Hematopoietic multipotent progenitor cell treated with erythropoietin and hydrocortisone succinate and interleukin-3 and kit ligand, for 6 days (in vitro differentiated cells): Measurements from ENCODE around the gene RABGAP1L.
"Not testable (repeated sequence)": the region's sequence is repeated elsewhere in the genome, so short reads cannot be mapped to it uniquely, and the experiment has no call there.

ENCODE experiments used
- DNase-seq: peaks from one replicate; pipeline ENCODE4 v3.0.0-alpha.2; 2015

Gene RABGAP1L

GRCh38 chr1:174623324-174624035, 464.2 kb downstream of the RABGAP1L start:
- no peak for DNase-seq

GRCh38 chr1:174626031-174627025, 467.0 kb downstream of the RABGAP1L start:
- DNase-seq = no peak

DNA sequence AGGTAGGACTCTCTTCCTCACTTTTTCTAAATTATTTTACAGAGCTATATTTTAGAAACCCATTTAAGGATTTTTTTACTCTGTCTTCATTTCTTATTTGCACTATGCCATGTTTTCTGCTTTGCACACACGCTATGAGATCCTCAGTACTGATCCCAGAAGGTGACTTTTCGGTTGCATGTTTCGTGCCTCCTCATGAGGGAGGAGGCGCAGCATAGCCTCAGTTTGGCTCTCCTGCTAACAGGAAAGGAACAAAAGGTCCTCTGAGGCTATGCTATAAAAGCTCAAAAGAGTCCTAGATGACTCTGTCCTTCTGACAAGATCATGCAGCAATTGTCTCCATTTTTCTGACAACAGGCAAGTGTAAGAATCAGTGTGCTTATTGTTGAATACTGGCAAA, 478.2 kb downstream of the RABGAP1L start:
- DNase-seq = no peak

GRCh38 chr1:174639461-174639860, 480.1 kb downstream of the RABGAP1L start:
- DNase-seq = no peak

- no peak for DNase-seq
Observed at GRCh38 chr1:174640783-174641182, 481.5 kb downstream of the RABGAP1L start.

GRCh38 chr1:174642393-174642792, 483.1 kb downstream of the RABGAP1L start:
- DNase-seq = no peak

- DNase-seq = no peak
Observed at GRCh38 chr1:174643206-174643605, 483.9 kb downstream of the RABGAP1L start.

- DNase-seq = not testable (repeated sequence)
Observed at GRCh38 chr1:174649572-174649971, 490.3 kb downstream of the RABGAP1L start.

GRCh38 chr1:174652569-174653280, 493.4 kb downstream of the RABGAP1L start:
- no peak for DNase-seq

- DNase-seq = no peak
Observed at GRCh38 chr1:174654560-174654959, 495.2 kb downstream of the RABGAP1L start.

- DNase-seq = no peak
Observed at GRCh38 chr1:174656409-174657059, 497.2 kb downstream of the RABGAP1L start.

- DNase-seq = no peak
Observed at GRCh38 chr1:174657411-174657810, 498.1 kb downstream of the RABGAP1L start.

DNA sequence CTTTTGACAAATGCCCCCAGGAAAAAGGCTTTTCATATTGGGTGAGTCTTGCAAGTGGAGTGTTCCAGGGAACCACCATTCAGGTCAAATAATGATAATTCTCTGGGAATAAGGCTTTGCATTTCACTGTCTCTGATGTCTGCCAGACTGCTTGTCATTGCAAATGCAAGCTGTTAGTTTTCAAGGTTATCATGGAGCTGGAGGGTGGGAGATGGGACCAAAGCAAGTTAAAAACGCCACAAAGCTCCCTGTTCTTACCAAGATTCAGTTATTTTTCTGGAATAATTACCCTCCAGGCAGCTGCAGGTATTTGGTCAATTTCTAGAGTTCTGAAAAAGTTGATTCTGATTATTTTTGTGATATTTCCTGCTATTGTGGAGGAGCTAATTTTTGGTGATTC, 498.6 kb downstream of the RABGAP1L start:
- DNase-seq = no peak

DNA sequence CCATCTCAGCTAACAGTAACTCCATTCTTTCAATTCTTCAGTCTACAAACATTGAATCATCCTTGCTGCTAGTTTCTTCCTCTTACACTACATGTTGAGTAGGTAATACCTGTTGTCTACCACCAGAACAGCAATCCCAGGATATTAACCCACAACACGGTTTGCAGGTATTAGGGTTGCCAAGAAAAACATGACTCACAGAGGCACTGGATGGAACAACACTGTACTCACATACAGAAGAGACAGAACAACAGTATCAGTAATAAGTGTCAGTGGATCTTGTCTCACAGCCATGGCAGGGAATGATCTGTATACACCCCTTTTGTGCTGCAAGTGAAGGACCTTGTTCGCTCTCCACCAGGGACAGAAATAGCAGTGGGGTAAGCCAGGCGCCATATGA, 500.5 kb downstream of the RABGAP1L start:
- no peak for DNase-seq

GRCh38 chr1:174660476-174660875, 501.2 kb downstream of the RABGAP1L start:
- DNase-seq = no peak

DNA sequence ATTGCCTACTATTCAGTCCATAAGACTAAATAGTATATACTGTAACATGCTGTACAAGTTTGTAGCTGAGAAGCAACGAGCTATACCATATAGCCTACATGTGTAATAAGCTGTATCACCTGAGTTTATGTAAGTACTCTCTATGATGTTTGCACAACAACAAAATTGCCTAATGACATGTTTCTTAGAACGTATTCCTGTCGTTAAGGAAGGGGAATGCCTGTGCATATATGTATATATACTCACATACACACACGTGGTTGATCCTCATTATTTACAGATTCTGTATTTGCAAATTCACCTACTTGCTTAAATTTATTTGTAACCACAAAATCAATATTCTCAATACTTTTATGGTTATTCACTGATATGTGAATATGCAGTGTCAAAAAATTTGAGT, 504.0 kb downstream of the RABGAP1L start:
- DNase-seq = no peak

- DNase-seq = no peak
Observed at GRCh38 chr1:174666248-174666647, 506.9 kb downstream of the RABGAP1L start.

GRCh38 chr1:174671826-174672225, 512.5 kb downstream of the RABGAP1L start:
- no peak for DNase-seq

- DNase-seq = no peak
Observed at GRCh38 chr1:174676856-174677255, 517.5 kb downstream of the RABGAP1L start.

GRCh38 chr1:174678657-174679056, 519.3 kb downstream of the RABGAP1L start:
- no peak for DNase-seq

DNA sequence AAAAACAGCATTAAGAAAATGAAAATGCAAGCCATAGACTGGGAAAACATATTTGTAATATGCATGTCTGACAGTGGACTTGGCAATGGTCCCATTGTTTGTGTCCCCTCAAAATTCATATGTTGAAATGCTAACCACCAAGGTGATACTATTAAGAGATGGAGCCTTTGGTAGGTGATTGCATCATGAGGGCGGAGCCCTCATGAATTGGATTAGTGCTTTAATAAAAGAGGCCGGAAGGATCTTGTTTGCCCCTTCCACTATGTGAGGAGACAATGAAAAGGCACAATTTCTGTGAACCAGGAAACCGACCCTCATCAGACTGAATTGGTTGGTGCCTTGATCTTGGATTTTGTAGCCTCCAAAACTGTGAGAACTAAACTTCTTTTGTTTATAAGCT, 520.8 kb downstream of the RABGAP1L start:
- DNase-seq = no peak

- no peak for DNase-seq
Observed at GRCh38 chr1:174682419-174683008, 523.2 kb downstream of the RABGAP1L start.
